ENCODE data around the gene PPP4R3B. TPM values are rescaled to one million over a fixed set of nuclear protein-coding genes. Genes with fewer than 3 reads are reported as not detected.

The PPP4R3B gene
- total and polyA plus RNA-seq, 8 donors, result 17.4 to 110 (median 46.9) TPM

- no peak for TF ChIP-seq POLR2AphosphoS5 (IDR thresholded peaks at IDR 0.05)
- H3K9me3 ChIP-seq, result no peaks in the 10 kb centered on the region
- H3K4me3 ChIP-seq, result no peak overlapping the region
- H3K27me3 ChIP-seq, result no peaks in the 10 kb centered on the region
- intact Hi-C loops (cut with DNase I; ENCODE audit: low total_unique reads), result no loop called here
- WGBS, 5 donors, result 91 to 98% (median 97%) methylated on average over 3 of the region's 3 CpGs
- peaks cover 6 to 71% (median 36%) of the 10 kb centered on the region in 4 donors for H3K4me1 ChIP-seq
- H3K27ac ChIP-seq, result peak overlapping the region in 2 of 5 donors; percentile 10 to 13
- H3K36me3 ChIP-seq, result peaks cover 6 to 53% (median 45%) of the 10 kb centered on the region in 4 donors
- DNase-seq, result no peak
These were observed 6.3 kb downstream of the PPP4R3B start for GRCh38 chr2:55610954-55611743.

DNA sequence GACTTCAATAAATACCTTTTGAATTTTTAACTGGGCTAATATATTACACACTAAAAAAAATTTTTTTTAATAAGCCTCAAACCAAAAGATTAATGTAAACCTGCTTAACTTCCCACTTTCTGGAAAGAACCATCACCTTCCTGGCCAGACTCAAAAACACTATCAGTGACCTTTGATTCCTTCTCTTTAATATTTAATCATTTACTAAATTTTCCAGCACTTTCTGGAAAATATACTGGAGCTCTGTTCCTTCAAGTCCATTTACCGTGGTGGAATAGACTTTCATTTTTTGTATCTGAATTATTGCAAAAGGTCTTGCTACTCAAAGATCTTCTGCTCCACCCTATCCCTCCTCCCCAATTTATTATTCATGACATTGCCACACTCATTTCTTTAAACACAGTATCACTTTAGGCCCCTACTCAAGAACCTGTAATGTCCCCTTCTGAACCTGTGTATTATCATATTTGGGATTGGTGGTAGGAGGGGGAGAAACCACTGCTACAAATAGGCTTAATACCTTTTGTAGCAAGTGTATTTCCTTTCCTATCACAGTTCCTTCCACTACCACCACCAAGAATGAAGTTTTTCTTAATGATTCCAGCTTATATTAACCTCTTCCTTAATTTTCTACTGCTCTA is 7.4 kb downstream of the PPP4R3B start:
- Histone ChIP-seq H3K27me3 (no peaks in the 10 kb centered on the region), H3K4me1 (peaks cover 0 to 60% (median 28%) of the 10 kb centered on the region in 4 donors), H3K36me3 (peaks cover 6 to 50% (median 44%) of the 10 kb centered on the region in 4 donors), H3K27ac (peak overlapping the region in 3 of 5 donors; percentile 2 to 13 (median 10)), H3K9me3 (no peaks in the 10 kb centered on the region), H3K4me3 (no peak overlapping the region)
- intact Hi-C loops (cut with DNase I; ENCODE audit: low total_unique reads), result no loop called here
- peak in 1 of 2 donors; percentile 25 for DNase-seq
- no peak for TF ChIP-seq EP300 (IDR thresholded peaks at IDR 0.05)
- TF ChIP-seq POLR2AphosphoS5 (IDR thresholded peaks at IDR 0.05), result no peak
- TF ChIP-seq, protein P1, sequence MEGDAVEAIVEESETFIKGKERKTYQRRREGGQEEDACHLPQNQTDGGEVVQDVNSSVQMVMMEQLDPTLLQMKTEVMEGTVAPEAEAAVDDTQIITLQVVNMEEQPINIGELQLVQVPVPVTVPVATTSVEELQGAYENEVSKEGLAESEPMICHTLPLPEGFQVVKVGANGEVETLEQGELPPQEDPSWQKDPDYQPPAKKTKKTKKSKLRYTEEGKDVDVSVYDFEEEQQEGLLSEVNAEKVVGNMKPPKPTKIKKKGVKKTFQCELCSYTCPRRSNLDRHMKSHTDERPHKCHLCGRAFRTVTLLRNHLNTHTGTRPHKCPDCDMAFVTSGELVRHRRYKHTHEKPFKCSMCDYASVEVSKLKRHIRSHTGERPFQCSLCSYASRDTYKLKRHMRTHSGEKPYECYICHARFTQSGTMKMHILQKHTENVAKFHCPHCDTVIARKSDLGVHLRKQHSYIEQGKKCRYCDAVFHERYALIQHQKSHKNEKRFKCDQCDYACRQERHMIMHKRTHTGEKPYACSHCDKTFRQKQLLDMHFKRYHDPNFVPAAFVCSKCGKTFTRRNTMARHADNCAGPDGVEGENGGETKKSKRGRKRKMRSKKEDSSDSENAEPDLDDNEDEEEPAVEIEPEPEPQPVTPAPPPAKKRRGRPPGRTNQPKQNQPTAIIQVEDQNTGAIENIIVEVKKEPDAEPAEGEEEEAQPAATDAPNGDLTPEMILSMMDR (IDR thresholded peaks at IDR 0.05), result no peak
- no peak for TF ChIP-seq POLR2A (IDR thresholded peaks at IDR 0.05)
- WGBS, 5 donors, result 26 to 56% (median 36%) methylated on average over 1 of the region's 1 CpG

DNA sequence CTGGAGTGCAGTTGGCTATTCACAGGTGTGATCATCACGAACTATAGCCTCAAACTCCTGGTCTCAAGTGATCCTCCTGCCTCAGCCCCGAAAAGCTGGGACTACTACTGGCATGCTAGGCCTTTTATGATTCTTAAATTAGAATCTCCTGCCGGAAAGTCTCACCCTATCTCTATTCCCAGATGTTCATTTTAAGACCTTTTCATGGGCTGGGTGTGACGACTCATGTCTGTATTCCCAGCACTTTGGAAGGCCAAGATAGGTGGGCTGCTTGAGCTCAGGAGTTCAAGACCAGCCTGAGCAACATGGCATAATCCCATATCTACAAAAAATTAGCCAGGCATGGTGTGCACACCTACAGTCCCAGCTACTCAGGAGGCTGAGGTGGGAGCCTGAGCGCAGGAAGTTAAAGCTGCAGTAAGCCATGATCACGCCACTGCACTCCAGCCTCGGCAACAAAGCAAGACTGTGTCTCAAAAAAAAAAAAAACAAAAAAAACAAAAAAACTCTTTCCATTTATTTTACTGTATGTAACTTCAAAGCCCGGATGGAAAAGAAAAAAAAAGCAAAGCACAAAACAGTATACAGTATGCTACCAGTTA is 8.1 kb downstream of the PPP4R3B start:
- intact Hi-C loops (cut with DNase I; ENCODE audit: low total_unique reads), result no loop called here
- Histone ChIP-seq H3K4me1 (peaks cover 5 to 60% (median 29%) of the 10 kb centered on the region in 4 donors), H3K4me3 (no peak overlapping the region), H3K27ac (no peak overlapping the region), H3K27me3 (no peaks in the 10 kb centered on the region), H3K9me3 (no peaks in the 10 kb centered on the region), H3K36me3 (peaks cover 6 to 42% (median 36%) of the 10 kb centered on the region in 4 donors)
- TF ChIP-seq, protein P1 (IDR thresholded peaks at IDR 0.05), result no peak
- no peak for TF ChIP-seq POLR2A (IDR thresholded peaks at IDR 0.05)
- no peak for TF ChIP-seq EP300 (IDR thresholded peaks at IDR 0.05)
- TF ChIP-seq POLR2AphosphoS5 (IDR thresholded peaks at IDR 0.05), result no peak
- no peak for DNase-seq
- 52 to 71% (median 58%) methylated on average over 8 of the region's 8 CpGs for WGBS, 5 donors

DNA sequence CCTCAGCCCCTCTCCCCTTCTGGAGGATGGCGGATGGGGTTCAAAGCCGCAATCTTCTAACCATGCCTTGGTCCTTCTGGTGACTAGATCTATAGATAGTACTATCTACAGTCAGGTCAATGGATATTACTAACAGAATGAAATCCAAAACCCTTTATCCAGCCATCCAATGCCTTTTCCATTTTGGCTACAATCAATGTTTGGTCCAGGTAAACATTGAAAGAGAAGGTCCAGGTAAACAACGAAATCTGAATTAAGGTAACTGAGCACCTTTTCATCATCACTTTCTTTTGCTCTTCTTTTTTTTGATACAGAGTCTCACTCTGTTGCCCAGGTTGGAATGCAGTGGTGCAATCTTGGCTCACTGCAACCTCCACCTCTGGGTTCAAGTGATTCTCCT is 9.7 kb downstream of the PPP4R3B start:
- Histone ChIP-seq H3K36me3 (peaks cover 5 to 32% (median 27%) of the 10 kb centered on the region in 4 donors), H3K4me3 (no peak overlapping the region), H3K4me1 (peaks cover 16 to 72% (median 40%) of the 10 kb centered on the region in 4 donors), H3K27me3 (no peaks in the 10 kb centered on the region), H3K9me3 (no peaks in the 10 kb centered on the region), H3K27ac (no peak overlapping the region)
- DNase-seq, result no peak
- WGBS, 5 donors, result 81 to 91% (median 84%) methylated on average over 3 of the region's 3 CpGs
- TF ChIP-seq POLR2A (IDR thresholded peaks at IDR 0.05), result no peak
- no peak for TF ChIP-seq EP300 (IDR thresholded peaks at IDR 0.05)
- TF ChIP-seq POLR2AphosphoS5 (IDR thresholded peaks at IDR 0.05), result no peak
- TF ChIP-seq, protein P1 (IDR thresholded peaks at IDR 0.05), result no peak
- intact Hi-C loops (cut with DNase I; ENCODE audit: low total_unique reads), result no loop called here
